GM19395 (cell line): ENCODE measurements around the gene NEO1.

Source experiments
- ATAC-seq: cut with Tn5 transposase; IDR thresholded peaks from one replicate; pipeline ENCODE4 v1.9.1; 2021; ENCODE audit warnings: mild to moderate bottlenecking, moderate library complexity; ENCODE audit not compliant: unreplicated experiment

NEO1 gene

GRCh38 chr15:73249499-73249898, 197.2 kb downstream of the NEO1 start:
- no peak for ATAC-seq

DNA sequence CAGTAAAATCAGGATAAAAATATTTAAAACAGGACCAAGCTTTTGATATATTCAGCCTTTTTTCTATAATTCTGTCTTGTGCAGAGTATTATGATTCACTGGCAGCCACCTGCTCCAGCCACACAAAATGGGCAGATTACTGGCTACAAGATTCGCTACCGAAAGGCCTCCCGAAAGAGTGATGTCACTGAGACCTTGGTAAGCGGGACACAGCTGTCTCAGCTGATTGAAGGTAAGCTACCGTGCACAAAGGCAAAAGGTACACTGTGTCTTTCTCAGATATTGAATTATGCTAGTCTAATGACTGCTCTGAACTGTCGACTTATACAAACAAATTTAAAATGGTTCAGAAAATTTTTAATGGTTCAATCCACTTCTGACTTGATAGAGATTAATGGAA, 202.3 kb downstream of the NEO1 start:
- ATAC-seq = no peak

GRCh38 chr15:73258271-73259108, 206.2 kb downstream of the NEO1 start:
- ATAC-seq = no peak

DNA sequence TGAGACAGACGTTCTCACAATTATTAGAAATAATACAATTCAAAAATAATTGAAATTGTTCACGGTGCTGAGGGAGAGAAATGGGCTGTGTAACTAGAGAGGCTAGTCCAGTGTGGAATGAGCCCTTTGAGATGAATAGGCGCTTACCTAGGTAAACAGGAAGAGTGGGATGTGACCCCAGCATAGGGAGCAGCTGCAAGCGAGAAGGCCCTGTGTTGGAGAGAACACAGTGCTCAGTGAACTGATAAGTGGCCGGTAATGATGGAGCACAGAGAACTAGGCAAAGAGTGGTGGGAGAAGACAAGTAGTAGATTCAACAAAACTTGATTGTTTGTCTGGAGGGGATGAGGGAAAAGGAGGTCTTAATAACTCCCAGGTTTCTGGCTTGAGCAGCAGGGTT, 212.6 kb downstream of the NEO1 start:
- no peak for ATAC-seq

DNA sequence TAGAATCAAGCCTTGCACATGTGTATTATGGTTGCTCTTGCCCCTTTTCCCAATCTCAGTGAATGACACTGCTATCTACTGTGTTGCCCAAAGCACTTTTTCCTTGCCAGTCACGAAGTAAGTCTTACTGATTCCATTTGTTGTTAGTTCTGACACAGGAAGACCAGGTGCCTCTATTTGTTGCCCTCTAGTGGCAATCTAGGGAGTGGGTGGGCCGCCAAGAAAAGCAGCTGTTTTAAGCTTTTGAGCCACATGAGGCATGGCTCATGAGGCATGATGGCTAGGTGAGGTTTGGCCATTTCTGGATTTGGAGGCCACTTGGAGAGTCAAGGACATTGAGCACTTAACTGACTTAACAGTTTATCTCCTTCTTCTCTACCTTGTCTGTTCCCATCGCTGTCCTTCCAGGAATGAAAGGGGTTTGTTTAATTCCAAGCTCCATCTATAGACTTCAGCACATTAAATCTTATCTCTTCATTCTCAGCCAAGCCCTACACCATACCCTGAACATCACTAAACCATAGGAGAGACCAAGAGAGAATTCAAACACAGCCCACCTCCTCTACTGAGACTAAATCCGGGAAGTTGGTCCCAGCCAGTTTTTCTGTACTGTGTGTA, 213.4 kb downstream of the NEO1 start:
- no peak for ATAC-seq

GRCh38 chr15:73268457-73268856, 216.2 kb downstream of the NEO1 start:
- no peak for ATAC-seq

DNA sequence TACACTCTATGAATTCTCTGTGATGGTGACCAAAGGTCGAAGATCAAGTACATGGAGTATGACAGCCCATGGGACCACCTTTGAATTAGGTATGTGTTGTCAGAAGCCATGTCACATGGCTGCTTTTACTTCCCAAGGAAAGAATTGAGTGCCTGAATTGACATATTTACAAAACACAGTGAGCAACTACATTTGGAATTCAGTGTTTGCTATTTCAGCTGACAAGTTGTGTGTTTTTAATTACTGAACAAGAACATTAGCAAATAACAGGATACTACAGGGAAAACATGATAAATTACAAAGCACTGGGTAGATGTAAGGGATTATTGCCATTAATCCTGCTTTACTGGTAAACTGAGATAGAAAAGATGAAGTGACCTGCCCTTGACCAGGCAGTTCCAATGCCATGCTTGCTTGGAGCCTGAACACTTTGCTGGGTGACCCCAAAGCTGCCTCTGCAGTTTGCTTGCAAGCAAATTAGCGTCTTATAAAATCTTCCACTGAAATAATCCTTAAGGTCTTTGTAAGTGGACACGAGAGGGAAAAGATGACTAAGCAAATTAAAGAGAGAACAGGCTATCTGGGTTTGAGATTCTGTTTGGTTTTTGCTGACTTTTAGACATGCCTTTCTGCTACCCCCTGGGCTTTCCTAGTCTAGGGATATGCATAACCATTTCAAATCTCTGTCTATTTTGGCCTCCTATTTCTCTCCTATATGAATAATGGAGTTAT, 218.3 kb downstream of the NEO1 start:
- ATAC-seq = no peak

DNA sequence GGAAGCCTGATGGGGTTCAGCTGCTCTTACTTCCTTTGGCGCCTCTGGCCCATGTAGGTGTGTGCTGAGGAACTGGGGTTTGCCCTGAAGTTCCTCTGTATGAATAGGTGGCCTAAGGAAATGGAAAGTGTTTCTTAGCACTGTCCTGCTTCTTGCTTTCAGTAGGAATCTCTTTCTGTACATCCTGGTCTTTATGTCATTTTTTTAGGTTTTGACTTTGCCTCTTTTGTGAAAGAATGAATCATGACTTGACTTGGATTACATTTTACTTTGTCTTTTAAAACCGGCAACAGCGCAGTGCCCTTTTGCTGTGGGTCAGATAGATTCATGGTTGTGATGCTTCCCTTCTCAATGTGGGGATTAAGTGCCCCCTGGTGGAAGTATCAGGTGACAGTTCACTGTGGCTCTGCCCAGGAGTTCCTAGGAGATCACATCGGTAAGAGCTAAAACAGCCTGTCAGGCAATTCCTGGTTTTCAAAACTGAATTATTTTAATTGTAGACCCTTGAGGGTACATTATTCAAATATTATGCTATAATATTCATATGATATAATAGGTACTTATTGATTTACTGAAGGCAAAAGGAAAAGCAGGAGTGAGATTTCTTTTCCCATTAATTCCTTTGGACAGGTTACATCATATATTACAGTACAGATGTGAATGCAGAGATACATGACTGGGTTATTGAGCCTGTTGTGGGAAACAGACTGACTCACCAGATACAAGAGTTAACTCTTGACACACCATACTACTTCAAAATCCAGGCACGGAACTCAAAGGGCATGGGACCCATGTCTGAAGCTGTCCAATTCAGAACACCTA, 221.1 kb downstream of the NEO1 start:
- ATAC-seq = no peak

DNA sequence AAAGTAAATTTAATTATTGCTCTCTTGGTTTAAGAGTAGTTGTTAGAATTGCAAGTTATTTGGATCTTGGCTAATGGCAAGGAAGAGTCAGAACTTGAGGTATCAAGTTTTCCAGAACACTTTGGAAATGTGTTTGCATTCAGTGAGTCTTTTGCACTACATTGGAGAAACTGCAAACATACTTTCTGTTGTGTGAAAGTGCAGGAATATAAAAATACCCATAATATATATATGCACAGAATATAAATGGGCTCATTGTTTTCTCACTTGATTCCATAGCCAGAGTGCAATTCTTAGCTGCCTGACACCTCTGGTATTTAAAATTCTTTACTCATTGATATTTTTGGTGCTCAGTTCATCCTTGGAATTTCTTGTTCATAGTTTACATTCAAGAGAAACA, 223.6 kb downstream of the NEO1 start:
- no peak for ATAC-seq

DNA sequence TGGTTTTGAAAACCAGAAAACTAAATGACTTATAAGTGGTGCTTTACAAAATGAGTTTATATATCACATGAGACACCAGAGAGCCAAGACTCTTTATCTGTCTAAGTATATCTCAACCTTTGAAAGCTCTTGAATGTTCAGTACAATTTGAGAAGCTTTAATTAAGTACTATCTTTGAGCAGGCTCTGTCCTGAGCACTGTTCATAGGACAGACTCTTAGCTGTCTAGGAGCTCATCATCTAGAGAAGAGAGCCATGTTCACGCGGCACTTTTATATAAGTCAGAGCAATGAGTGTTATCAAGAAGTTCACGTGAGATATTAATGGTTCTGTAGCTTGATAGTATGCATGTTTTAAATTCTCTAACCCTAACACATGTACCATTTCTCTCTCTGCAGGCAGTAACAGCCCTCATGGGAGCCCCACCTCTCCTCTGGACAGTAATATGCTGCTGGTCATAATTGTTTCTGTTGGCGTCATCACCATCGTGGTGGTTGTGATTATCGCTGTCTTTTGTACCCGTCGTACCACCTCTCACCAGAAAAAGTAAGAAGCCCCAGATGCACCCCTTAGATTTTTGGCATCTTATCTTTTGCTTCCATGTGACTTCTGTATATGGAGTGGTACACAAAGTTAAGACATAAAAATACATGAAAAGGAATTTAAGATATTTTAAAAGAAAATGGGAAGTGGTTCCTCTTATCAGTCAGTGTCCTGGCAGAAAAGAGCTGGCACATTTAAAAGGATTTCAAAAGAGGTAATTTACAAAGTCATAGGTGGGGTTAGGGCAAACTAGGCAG, 230.5 kb downstream of the NEO1 start:
- no peak for ATAC-seq

- no peak for ATAC-seq
Observed at GRCh38 chr15:73283366-73283962, 231.2 kb downstream of the NEO1 start.

DNA sequence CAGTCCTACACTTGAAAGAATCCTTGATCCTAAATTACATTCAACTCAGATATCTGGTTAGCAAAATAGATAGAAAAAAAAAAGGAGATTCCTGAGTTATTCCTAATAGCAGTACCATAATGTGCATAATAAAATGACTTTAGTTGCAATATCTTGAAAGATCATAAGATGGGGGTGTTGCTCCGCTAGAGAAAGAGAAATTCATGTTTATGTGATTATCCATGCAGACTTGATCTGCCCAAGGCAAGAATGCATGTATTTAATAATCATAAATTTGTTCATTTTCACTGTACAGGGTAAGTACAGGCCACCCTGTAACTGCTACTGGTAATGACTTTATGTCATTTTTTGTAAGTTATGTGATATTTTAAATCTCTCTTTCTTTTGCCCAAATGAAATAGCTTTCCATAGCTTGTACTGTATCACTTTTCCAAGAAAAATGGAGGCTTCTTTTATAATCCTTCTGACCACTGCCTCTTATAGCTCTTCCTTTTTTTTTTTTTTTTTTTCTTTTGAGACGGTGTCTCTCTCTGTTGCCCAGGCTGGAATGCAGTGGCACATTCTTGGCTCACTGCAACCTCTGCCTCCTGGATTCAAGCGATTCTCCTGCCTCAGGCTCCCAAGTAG, 231.9 kb downstream of the NEO1 start:
- no peak for ATAC-seq

DNA sequence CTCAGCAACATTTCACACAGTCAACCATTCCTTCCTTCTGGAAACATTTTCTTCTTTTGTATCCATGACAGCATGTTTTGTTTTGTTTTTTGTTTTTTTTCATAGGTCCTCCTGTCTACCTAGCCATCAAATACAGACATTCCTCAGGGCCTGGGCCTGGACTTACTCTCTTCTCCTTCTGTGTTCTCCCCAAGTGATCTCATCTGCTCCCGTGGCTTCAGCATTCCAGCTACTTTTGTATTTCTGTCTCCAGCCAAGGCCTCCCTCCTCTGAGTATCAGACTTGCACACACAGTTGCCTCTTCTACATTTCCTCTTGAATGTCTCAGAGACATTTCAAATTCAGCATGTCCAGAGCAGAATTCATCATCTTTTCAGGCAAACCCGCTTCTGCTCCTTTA, 234.0 kb downstream of the NEO1 start:
- ATAC-seq = no peak

GRCh38 chr15:73287019-73287418, 234.8 kb downstream of the NEO1 start:
- no peak for ATAC-seq

DNA sequence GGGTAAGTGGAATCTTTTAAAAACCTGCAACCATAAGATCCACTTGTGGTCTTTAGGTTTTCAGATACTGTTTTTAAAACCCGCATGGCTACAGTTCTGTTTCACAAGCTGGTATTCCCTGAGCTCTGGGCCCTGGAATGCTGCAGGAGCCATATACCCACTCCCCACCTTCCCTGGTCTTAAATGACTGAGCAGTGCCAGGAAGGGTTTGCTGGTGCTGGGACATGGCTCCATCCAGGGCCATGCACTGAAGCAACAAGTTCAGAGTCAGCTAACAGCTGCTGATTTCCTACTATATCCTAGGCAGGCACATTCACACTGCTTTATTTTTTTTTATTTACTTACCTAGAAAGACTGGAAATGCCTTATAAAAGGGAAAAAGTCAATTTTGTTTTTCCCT, 239.2 kb downstream of the NEO1 start:
- no peak for ATAC-seq

GRCh38 chr15:73293773-73294172, 241.5 kb downstream of the NEO1 start:
- no peak for ATAC-seq

DNA sequence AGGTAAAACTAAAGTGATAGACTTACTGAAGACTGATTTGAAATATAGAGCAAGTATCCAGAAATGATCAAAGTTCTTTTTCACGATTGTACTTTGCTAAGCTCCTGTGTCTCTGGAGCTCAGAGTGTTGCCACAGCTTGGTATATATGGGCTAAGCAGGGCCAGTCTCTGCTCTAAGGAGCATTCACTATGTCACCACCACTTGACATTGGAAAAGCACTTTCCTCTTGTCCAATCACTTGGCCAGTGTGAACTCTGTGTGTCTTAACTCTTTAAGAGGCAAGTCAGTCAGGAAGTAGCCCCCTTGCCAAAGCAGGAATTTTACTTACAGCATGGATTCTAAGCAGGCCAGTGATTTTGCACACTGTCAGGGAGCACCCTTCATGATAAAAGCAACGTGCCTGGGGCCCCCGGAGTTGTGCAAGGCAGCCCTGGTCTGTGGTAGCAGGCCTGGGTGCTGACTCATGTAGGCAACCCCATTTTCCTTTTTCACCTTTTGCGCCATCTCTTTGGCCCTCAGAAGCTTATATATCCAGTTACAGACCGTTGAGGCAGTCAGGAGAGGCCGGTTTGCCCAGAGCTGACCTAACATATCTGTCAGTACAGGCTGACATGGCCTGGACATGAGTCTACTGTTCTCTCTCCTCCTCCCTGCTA, 243.5 kb downstream of the NEO1 start:
- no peak for ATAC-seq

DNA sequence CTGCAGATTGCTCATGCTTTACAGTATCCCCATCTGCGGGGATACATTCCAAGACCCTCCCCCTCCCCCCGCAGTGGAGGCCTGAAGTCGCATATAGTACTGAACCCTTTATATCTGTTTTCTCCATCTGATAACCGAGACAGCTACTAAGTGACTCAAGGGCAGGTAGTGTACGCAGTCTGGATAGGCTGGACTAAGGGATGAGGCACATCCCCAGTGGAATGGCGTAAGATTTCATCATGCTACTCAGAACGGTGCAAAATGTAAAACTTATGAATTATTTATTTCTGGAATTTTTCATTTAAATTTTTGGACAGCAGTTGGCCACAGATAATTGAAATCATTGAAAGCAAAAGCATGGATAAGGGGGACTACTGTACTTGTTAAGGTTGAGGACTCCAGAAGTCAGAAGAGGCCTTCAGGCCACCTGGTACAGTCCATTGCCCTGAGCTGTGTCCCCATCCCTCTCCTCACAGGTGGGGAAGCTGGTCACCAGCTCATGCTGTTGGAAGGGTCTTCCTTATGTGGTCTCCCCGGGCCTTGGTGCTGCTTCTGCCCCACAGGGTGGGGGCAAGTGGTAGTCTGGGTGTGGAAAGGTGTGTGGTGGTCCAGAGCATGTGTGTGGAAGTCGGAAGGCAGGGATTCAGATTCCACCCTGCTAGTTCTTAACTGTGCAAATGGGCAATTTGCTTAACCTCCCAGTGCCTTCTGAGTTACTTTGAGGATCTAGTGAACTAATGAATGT, 244.5 kb downstream of the NEO1 start:
- no peak for ATAC-seq
